ENCODE data around the gene CIAO1. TPM values are rescaled to one million over a fixed set of nuclear protein-coding genes. Genes with fewer than 3 reads are reported as not detected.

Gene CIAO1
- total and polyA plus RNA-seq, 2 of the 8 experiments (the other 6 are each of a cell fraction or from before 2014, with no cell fraction given), result 63.7 to 99.2 TPM

DNA sequence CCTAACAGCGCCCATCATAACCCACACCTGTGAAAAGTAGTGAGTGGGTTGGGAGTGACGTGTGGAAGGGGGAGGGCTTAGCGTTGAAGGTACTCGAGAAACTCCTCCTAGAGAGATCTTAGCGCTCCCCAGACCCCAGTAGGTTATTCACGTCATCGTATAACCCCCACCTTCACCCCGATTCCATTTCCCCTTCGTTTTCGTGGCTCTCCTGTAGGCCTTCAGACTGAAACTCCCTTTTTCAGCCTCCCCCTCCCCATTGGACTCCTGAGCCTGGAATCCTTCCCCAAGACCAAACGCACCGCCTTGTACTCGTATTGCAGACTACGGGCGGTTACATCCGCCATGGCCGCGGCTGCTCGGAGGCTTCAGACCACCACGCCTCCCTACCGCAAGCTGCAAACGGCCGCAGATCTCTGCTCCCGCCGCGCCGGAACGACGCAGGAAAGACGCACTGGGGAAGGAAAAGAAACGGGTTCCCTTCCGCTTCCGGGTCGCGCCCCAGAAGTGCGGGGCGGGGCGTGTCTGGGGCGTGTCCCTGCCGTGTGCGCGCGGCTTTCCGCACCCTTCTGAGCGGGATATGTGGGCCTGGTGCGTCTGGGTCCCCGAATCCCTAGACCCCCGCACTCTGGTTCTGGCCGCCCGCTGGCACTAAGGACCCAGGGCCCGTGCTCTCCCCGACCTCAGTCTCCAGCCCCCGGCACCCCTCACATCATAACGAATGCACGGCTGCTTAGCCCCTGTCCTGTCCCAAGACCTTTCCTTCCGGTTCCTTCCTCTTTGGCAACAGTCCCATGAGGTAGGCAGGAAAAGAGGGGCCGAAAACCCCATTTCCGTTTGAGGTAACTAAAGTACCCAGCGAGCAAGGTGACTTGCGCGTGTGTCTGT is 39.3 kb downstream of the CIAO1 start, which contains the start of gene SNRNP200 (continued):
- TF ChIP-seq RXRA (IDR thresholded peaks at IDR 0.05; ENCODE audit: insufficient read depth, low read depth, low read length) (no peak), POU5F1 (IDR thresholded peaks at IDR 0.05; ENCODE audit: low read depth, low read length) (no peak), RNF2 (IDR thresholded peaks at IDR 0.05; ENCODE audit: borderline replicate concordance, low read depth, low read length, missing control alignments, poor library complexity, severe bottlenecking) (no peak), SP2 (IDR thresholded peaks at IDR 0.05; ENCODE audit: low read length) (no peak), KDM5A (IDR thresholded peaks at IDR 0.05; ENCODE audit: low read length) (no peak; the same call in 1 of the 2 replicates), ZNF274 (IDR thresholded peaks at IDR 0.05; ENCODE audit: borderline replicate concordance, extremely low read depth, low read length) (no peak)

Data from H1 (cell line).